ENCODE measurements around the gene KCNJ10. TPM values are rescaled to one million over a fixed set of nuclear protein-coding genes. Genes with fewer than 3 reads are reported as not detected.

The KCNJ10 gene
- total RNA-seq, 1 donor from 2014 or later = not detected

Other genes with a start within 250 kb of the KCNJ10 start
- 0.49 and 0.69 TPM in 2 replicates for gene SLAMF8, start 243.3 kb downstream of the KCNJ10 start, total RNA-seq
- gene VSIG8, start 207.5 kb downstream of the KCNJ10 start, total RNA-seq = not detected in 2 replicates
- gene CFAP45, start 170.0 kb downstream of the KCNJ10 start, total RNA-seq = 0.78 and 1.7 TPM in 2 replicates
- 442 and 461 TPM in 2 replicates for gene TAGLN2, start 144.7 kb downstream of the KCNJ10 start, total RNA-seq
- gene IGSF9, start 124.5 kb downstream of the KCNJ10 start, total RNA-seq = not detected in 2 replicates
- not detected in 2 replicates for gene SLAMF9, start 115.9 kb downstream of the KCNJ10 start, total RNA-seq
- 5.4 and 5.5 TPM in 2 replicates for gene PIGM, start 38.2 kb downstream of the KCNJ10 start, total RNA-seq
- not detected in 2 replicates for gene KCNJ9, start 11.4 kb upstream of the KCNJ10 start, total RNA-seq
- gene IGSF8, start 28.5 kb upstream of the KCNJ10 start, total RNA-seq = 25.5 and 26.3 TPM in 2 replicates
- gene ATP1A2, start 45.6 kb upstream of the KCNJ10 start, total RNA-seq = not detected in 2 replicates
- not detected in 2 replicates for gene ATP1A4, start 81.4 kb upstream of the KCNJ10 start, total RNA-seq
- not detected in 2 replicates for gene CASQ1, start 120.4 kb upstream of the KCNJ10 start, total RNA-seq
- gene PEA15, start 135.2 kb upstream of the KCNJ10 start, total RNA-seq = 71.2 and 71.3 TPM in 2 replicates
- 112 and 117 TPM in 2 replicates for gene DCAF8, start 192.4 kb upstream of the KCNJ10 start, total RNA-seq
- gene PEX19, start 215.0 kb upstream of the KCNJ10 start, total RNA-seq = 55.9 and 59.0 TPM in 2 replicates

All from activated T-helper 1 cell treated with anti-CD3 and anti-CD28 coated beads, Interleukin-12 subunit alpha, Interleukin-12 subunit beta, Interleukin-2, Interleukin-4 antibody, amounts not matched to agents 30 ng/mL and 10 ng/mL and 1 ng/mL, durations not matched to agents 14 hours and 24 hours and 36 hours (primary cell).